Stimulated activated CD8-positive, alpha-beta memory T cell treated with anti-CD3 and anti-CD28 coated beads, Interleukin-12 subunit alpha, Interleukin-12 subunit beta, amount 100 ng/mL, for 24 hours (primary cell): ENCODE data around the gene TEX19.

Experiments used
- DNase-seq: peaks from one replicate; pipeline ENCODE4 v3.0.0-alpha.2; 2020; ENCODE audit errors: extremely low read depth

The TEX19 gene

DNA sequence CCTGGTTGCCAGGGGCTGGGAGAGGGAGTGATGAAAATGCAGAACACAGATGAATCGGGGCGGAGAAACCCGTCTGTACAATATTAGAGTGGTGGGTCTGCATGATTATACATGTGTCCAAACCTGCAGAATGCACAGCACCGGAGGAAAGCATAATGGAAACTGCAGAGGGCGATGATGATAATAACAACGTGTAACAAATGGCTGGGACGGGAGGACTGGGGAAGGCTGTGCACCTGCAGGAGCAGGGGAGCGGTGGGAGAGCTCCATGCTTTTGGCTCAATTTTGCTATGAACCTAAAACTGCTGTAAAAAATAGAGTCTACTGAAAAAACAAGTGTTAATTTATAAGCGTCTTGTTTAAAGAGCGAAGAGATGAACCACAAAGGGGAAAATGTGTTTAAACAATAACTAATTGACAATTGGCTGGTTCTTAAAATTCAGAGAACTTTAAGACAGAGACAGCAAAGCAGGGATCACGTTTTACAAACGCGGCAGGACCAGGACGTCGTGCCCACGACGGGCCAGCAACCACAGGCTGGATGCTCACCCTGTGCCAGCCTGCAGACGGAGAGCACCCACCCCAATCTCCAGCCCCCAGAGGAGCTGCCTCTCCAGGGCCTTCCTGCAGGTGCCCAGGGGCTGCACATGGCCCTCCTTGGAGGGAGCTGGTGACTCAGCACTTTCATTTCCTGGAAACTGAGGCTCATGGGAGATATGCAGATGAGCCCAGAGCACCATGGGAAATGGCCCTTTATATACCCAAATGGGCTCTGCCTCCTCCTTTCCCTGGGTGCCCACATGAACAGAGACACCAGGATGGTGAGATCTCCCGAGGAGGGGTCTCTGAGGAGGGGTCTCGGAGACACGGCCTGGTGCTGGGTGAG, at the start of gene TEX19:
TEX19 (plus strand) TSS at position 783 of the 886 bp plus-strand sequence. CDS start 2,904 bp downstream, outside the sequence.
- no peak for DNase-seq

DNA sequence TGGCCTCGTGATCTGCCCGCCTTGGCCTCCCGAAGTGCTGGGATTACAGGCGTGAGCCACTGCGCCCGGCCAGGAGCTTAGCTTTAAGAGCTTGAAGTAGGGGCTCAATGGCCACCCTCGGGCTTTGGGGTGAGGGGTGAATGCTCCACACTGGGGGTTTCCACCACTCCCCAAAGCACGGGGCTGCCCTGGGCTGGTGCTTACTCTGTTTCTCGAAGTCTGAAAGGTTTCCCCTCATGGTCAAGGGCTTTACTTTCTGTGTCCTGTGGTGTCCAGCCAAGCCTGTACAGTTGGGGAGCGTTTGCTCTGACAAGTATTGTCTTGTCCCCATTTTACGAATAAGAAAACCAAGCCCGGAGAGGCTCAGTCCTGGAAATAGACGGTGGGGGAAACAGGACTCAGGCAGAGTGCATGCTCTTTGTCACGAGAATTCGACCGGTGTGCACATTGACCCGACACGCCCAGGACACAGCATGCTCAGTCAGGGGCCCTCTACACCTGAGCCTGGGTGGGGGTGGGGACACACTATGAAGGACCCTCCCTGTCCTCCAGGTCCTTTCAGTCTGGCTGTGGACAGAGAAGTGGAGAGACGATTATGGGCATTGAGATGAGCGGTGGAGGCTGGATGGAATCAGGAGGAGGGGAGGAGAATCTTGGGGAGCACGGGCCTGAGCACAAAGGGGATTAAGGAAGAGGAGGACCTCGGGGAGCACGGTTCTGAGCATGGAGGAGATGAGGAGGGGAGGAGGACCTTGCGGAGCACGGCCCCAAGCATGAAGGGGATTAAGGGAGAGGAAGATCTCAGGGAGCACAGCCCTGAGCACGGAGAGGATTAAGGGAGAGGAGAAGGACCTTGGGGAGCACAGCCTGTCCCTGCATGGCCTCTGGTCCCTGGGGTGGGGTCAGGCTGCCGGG, 49.1 kb upstream of the TEX19 start:
- no peak for DNase-seq

DNA sequence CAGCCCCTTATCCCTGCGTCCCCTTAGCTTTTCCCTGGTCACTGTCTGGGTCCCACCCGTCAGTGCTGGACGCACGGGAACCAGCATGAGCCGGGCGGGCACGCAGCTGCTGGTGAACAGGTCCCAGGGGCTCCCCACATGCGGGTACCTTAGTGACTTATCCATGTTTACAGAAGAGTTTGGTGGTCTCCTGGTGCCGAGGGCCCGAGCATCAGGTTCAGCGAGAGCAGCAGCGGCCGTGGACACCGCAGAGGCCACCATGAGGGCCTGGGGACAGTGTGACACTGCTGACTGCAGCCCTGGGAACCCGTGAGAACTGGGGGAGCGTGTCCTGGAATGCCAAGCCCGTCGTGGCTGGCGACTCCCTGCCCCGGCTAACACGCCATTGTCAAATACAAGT, 48.2 kb upstream of the TEX19 start:
- DNase-seq: no peak

- DNase-seq: no peak
Observed at GRCh38 chr17:82311971-82312370, 47.1 kb upstream of the TEX19 start.

- DNase-seq: no peak
Observed at GRCh38 chr17:82313195-82314011, 45.6 kb upstream of the TEX19 start.

- no peak for DNase-seq
Observed at GRCh38 chr17:82314012-82314726, 44.9 kb upstream of the TEX19 start.

GRCh38 chr17:82314727-82315605, 44.1 kb upstream of the TEX19 start:
- DNase-seq: no peak

DNA sequence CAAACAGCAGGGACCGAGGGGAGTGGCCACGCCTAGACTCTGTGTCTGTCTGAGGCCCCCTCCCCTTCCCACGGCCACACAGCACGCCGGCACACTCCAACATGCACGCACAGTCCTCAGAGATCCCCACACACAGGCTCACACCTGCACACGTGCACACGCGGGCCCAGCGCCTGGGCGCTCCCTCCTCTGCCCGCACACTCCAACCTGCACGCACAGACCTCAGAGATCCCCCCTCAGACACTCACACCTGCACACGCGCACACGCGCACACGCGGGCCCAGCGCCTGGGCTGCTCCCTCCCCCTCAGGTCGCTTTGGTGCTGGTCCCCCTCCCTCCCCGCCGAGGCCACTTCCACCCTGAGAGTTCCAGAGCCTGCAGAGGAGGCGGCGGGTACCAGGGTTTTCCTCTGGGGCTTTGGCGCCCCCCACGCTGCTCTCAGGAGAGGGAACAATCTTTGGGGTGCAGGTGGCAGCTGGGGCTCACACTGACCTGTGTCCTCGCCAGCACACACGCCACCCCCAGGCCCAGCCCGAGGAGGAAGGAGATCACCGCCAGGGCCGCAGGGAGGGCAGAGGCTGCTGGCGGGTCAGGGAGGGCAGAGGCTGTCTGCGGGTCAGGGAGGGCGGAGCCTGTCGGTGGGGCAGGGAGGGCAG, 43.2 kb upstream of the TEX19 start:
- DNase-seq: no peak

GRCh38 chr17:82316651-82317393, 42.2 kb upstream of the TEX19 start:
- no peak for DNase-seq

DNA sequence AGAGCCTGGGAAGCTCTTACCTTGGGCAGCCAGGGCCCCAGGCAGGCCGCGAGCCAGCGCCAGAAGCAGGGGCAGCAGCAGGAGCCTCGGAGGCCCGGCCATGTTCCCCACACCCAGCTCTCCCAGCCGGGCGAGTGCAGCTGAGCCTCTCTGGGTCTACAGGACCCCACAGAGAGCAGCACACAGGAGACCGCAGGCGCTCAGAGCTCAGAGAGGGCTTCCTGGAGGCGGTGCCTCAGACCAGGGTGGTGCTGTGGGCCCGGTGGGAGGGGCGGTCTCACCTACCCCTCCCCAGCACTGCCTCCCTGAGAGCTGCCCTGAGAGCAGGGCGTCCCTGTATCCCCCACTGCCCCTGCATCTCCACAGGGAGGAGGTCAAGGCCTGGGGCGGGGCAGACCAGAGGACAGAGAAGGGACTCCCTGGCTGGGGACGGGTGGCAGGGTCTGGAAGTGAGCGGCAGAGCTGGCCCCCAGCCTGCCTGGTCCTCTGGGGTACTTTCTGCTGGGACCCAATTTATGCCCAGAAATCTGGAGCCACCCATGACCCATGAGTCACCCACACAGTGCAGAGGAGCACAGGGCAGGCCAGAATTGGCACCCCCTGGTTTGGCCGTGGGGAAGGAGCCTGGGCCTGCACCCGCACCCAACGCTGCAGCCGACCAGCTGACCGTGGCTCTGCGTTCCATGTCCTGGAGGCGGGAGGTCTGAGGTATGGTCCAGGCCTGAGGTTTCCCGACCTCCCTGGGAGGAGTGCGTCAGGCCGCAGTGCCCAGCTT, 41.5 kb upstream of the TEX19 start, which contains the start of gene CD7:
CD7 (minus strand) TSS at position 215 of the 775 bp plus-strand sequence; CDS start at position 102, 113 bp downstream.
- no peak for DNase-seq

DNA sequence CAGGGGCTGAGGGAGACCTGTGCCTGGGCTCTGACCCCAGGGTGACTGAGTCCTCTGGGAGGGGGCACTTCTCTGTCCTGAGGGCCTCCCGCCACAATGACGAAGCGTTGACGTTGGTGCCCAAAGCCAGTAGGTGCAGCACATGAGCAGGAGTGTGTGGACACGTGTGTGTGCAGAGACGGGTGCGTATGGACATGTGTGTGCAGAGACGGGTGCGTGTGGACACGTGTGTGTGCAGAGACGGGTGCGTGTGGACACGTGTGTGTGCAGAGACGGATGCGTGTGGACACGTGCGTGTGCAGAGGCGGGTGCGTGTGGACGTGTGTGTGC, 40.9 kb upstream of the TEX19 start:
- DNase-seq: no peak

- DNase-seq: no peak
Observed at GRCh38 chr17:82318772-82319606, 40.1 kb upstream of the TEX19 start.

- DNase-seq: no peak
Observed at GRCh38 chr17:82319619-82320062, 39.4 kb upstream of the TEX19 start.

GRCh38 chr17:82320140-82320840, 38.8 kb upstream of the TEX19 start:
- no peak for DNase-seq

DNA sequence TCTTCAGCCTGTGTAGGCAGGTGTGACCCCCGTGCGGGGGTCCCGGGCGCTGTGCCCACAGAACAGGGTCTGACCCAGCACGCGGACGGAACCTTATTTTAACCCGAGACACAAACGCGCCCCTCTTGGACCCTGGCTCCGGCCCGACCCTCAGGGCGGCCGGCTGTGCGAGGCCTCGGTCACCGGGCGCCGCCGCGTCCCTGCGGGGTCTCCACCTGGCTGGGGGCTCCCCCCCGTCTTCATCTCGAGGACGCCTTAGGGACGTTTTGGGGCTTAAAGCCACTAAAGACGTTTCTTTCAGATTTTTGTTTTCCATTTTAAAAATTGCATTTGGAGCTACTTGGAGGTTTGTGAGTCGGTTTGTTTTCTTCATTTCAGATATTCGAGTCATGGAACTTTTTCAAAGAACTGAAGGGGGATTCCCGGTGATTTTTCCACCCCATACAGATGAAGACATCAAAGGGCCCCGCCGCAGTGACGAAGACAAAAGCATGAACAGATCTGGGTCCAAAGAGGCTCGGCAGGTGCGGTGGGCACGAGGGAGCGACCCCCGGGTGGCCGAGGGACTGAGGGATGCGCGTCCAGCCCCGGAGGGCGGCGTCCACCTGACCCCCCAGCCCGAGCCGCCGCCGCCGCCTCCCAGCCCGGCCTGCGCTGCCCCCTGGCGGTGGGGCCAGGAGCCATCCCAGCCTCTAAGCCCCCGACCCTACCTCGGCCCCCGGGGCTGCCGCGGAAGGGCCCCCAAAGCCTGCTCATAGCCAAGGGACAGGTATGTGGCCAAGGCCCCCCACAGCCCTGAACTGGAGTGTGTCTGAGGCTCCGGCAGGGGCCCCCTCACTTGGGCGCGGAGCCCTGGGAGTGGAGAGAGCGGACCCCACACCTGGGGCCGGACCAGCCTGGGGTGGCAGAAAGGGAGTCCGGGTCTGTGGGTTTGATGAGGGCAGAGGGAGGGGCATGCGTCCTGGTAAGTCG, 37.8 kb upstream of the TEX19 start:
- peak; percentile 51 for DNase-seq
